Fibroblast of skin of right quadriceps (primary cell): ENCODE results near the gene GYPB.
"Not testable (repeated sequence)": the region's sequence is repeated elsewhere in the genome, so short reads cannot be mapped to it uniquely, and the experiment has no call there.

Source experiments
- DNase-seq: peaks from one replicate; pipeline ENCODE4 v3.0.0-alpha.2; 2013

Gene GYPB

GRCh38 chr4:144008602-144009001 lies 10.6 kb downstream of the GYPB start:
- DNase-seq = not testable (repeated sequence)

GRCh38 chr4:144007960-144008359 lies 11.2 kb downstream of the GYPB start:
- DNase-seq = not testable (repeated sequence)

- DNase-seq = peak; percentile 13
Measured at GRCh38 chr4:144006200-144006803, 12.9 kb downstream of the GYPB start.

GRCh38 chr4:144005558-144005953 lies 13.6 kb downstream of the GYPB start:
- DNase-seq = not testable (repeated sequence)

- DNase-seq = peak; percentile 84
Measured at GRCh38 chr4:144004868-144005557, 14.2 kb downstream of the GYPB start.

- not testable (repeated sequence) for DNase-seq
Measured at GRCh38 chr4:144003890-144004265, 15.3 kb downstream of the GYPB start.

- DNase-seq = not testable (repeated sequence)
Measured at GRCh38 chr4:144003205-144003889, 15.8 kb downstream of the GYPB start.

GRCh38 chr4:144000331-144000995 lies 18.7 kb downstream of the GYPB start:
- DNase-seq = not testable (repeated sequence)

GRCh38 chr4:143996193-143996592 lies 23.0 kb downstream of the GYPB start:
- DNase-seq = not testable (repeated sequence)

GRCh38 chr4:143991761-143992160 lies 27.4 kb downstream of the GYPB start:
- DNase-seq = not testable (repeated sequence)

GRCh38 chr4:143990717-143991116 lies 28.5 kb downstream of the GYPB start:
- not testable (repeated sequence) for DNase-seq

GRCh38 chr4:143986180-143986579 lies 33.0 kb downstream of the GYPB start:
- DNase-seq = no peak

GRCh38 chr4:143980776-143981175 lies 38.4 kb downstream of the GYPB start:
- DNase-seq = not testable (repeated sequence)

- DNase-seq = not testable (repeated sequence)
Measured at GRCh38 chr4:143975527-143975926, 43.7 kb downstream of the GYPB start.

- DNase-seq = not testable (repeated sequence)
Measured at GRCh38 chr4:143974021-143974420, 45.2 kb downstream of the GYPB start.

GRCh38 chr4:143961075-143961474 lies 58.1 kb downstream of the GYPB start:
- DNase-seq = no peak

GRCh38 chr4:143955306-143955705 lies 63.9 kb downstream of the GYPB start:
- DNase-seq = not testable (repeated sequence)

GRCh38 chr4:143951458-143951972 lies 67.7 kb downstream of the GYPB start:
- DNase-seq = not testable (repeated sequence)

GRCh38 chr4:143950967-143951366 lies 68.2 kb downstream of the GYPB start:
- DNase-seq = not testable (repeated sequence)

- DNase-seq = not testable (repeated sequence)
Measured at GRCh38 chr4:143950185-143950584, 69.0 kb downstream of the GYPB start.

GRCh38 chr4:143947493-143947892 lies 71.7 kb downstream of the GYPB start:
- not testable (repeated sequence) for DNase-seq
